Lung (tissue), 12 donors: ENCODE results near the gene CLEC11A. TPM values are rescaled to one million over a fixed set of nuclear protein-coding genes. Genes with fewer than 3 reads are reported as not detected.

Experiments
- ATAC-seq: fragments of 200-7000 bp; cut with Tn5 transposase; one replicate; pipeline ENCODE4 v1.9.1; 2020; ENCODE audit warnings: moderate number of reproducible peaks; ENCODE audit not compliant: insufficient read depth, low FRiP score
- DNase-seq, 3 donors: peaks; one replicate each; pipeline ENCODE4 v3.0.0-alpha.2; 2013 to 2017
- H3K27ac ChIP-seq, 2 donors: one replicate each; pipeline ENCODE4 v1.5.1; 2013; ENCODE audit warnings: mild to moderate bottlenecking in 2 of 2, moderate library complexity in 2 of 2, control low read depth in 1 of 2, inconsistent platforms in 1 of 2, low read depth in 1 of 2, low read length in 1 of 2
- H3K27me3 ChIP-seq, 3 donors: one replicate each; pipeline ENCODE4 v1.5.1; 2013; ENCODE audit warnings: low read length in 2 of 3; ENCODE audit not compliant: control insufficient read depth in 3 of 3, insufficient read depth in 3 of 3
- H3K36me3 ChIP-seq, 4 donors: one replicate each; pipeline ENCODE4 v1.5.1; 2013; ENCODE audit warnings: low read length in 4 of 4, mild to moderate bottlenecking in 1 of 4, moderate library complexity in 1 of 4; ENCODE audit not compliant: control insufficient read depth in 4 of 4, insufficient read depth in 4 of 4
- H3K4me1 ChIP-seq, 5 donors: one replicate each; pipeline ENCODE4 v1.5.1; 2013; ENCODE audit warnings: low read length in 5 of 5, mild to moderate bottlenecking in 2 of 5, moderate library complexity in 1 of 5; ENCODE audit not compliant: control insufficient read depth in 5 of 5, insufficient read depth in 5 of 5
- H3K4me3 ChIP-seq: one replicate; pipeline ENCODE4 v1.5.1; 2013; ENCODE audit warnings: mild to moderate bottlenecking, control low read depth, moderate library complexity
- H3K9ac ChIP-seq, 2 donors: one replicate each; pipeline ENCODE4 v1.5.1; 2013; ENCODE audit warnings: low read length in 2 of 2, control low read depth in 1 of 2; ENCODE audit not compliant: insufficient read depth in 1 of 2
- H3K9me3 ChIP-seq, 4 donors: one replicate each; pipeline ENCODE4 v1.5.1; 2013; ENCODE audit warnings: low read length in 3 of 4, mild to moderate bottlenecking in 1 of 4, moderate library complexity in 1 of 4; ENCODE audit not compliant: control insufficient read depth in 4 of 4, insufficient read depth in 3 of 4
- CTCF ChIP-seq: IDR thresholded peaks from 2 replicates; pipeline ENCODE4 v1.5.1; 2012; ENCODE audit warnings: mild to moderate bottlenecking; ENCODE audit errors: control extremely low read depth, extremely low read depth
- WGBS, 2 donors: extraction: QIAGEN DNeasy Blood & Tissue Kit; methylation state at CpG; one replicate each; pipeline ENCODE4 v1.1.7; 2013; 5-methylcytosine and 5-hydroxymethylcytosine counted together
- polyA plus RNA-seq, 2 donors: library from polyadenylated mRNA; stranded (reverse); fragments of 200-250 nt; gene quantifications; one replicate each; pipeline ENCODE4 v1.2.1, GENCODE V29; 2013
- total RNA-seq, 2 donors: library from RNA; depleted of rRNA in 1 of 2; stranded (reverse); fragments of >200 nt in 1 of 2; gene quantifications; one replicate each; pipeline ENCODE4 v1.2.1, GENCODE V29; 2014 to 2021
- donor health status: control.
- donor health status: control.
- donor health status: Bipolar disorder and iron deficiency.
- donor health status: healthy.
- donor health status: DM: yes; HTN: yes; CAD: no.

The CLEC11A gene
- total and polyA plus RNA-seq, 4 donors = 7.7 to 24.6 (median 11.1) TPM

- Histone ChIP-seq H3K4me1 (peaks cover 0 to 39% (median 12%) of the 10 kb centered on the region in 5 donors), H3K27me3 (peaks cover 0 to 22% (median 5%) of the 10 kb centered on the region in 3 donors), H3K4me3 (peak overlapping the region; percentile 50), H3K27ac (peak overlapping the region; percentile 16 to 17), H3K9me3 (peaks cover 0 to 3% (median 0%) of the 10 kb centered on the region in 4 donors), H3K36me3 (peaks cover 0 to 12% (median 6%) of the 10 kb centered on the region in 4 donors), H3K9ac (no peak overlapping the region)
- ATAC-seq (peak; percentile 94), DNase-seq (peak; percentile 100)
- TF ChIP-seq CTCF = no peak
- 1% methylated on average over 56 to 65 of the region's 65 CpGs for WGBS, 2 donors
Observed at GRCh38 chr19:50724522-50725217, 1.5 kb downstream of the CLEC11A start.

DNA sequence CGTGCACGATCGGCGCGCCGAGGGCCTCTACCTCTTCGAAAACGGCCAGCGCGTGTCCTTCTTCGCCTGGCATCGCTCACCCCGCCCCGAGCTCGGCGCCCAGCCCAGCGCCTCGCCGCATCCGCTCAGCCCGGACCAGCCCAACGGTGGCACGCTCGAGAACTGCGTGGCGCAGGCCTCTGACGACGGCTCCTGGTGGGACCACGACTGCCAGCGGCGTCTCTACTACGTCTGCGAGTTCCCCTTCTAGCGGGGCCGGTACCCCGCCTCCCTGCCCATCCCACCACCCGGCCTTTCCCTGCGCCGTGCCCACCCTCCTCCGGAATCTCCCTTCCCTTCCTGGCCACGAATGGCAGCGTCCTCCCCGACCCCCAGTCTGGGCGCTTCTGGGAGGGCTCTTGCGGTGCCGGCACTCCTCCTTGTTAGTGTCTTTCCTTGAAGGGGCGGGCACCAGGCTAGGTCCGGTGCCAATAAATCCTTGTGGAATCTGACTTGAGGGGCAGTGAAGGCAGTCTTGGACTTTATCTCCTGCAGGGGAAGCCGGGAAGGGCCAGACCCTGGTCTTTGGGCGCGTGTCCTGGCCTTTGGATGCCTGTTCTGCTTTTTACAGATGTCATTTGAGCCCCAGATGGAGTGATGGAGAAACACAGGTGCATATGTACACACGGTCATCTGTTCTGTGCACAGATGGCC lies 2.2 kb downstream of the CLEC11A start:
- H3K27ac ChIP-seq = peak overlapping the region in 1 of 2 donors; percentile 17
- DNase-seq = no peak
- no peak for ATAC-seq
- TF ChIP-seq CTCF = no peak
- H3K36me3 ChIP-seq = peaks cover 0 to 12% (median 6%) of the 10 kb centered on the region in 4 donors
- peaks cover 0 to 39% (median 12%) of the 10 kb centered on the region in 5 donors for H3K4me1 ChIP-seq
- H3K27me3 ChIP-seq = peaks cover 0 to 16% (median 5%) of the 10 kb centered on the region in 3 donors
- H3K9ac ChIP-seq = peak overlapping the region; percentile 32 to 73
- 3 to 5% methylated on average over 52 of the region's 52 CpGs for WGBS, 2 donors
- H3K4me3 ChIP-seq = peak overlapping the region; percentile 50
- H3K9me3 ChIP-seq = peaks cover 0 to 3% (median 0%) of the 10 kb centered on the region in 4 donors

DNA sequence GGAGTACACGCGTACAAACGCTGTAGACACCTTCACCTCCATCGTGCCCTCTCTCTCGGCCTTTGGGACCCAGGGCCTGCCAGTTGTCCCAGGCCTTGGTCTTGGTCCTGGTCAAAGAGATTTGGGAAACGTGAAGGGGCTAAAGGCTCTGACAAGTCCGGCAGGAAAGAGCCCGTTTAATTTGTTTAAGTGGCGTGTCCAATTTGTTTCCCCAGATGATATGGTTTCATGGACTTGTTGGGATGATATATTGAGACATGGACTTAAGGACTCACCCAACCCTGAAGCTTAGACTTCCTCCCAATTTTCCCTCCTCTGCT lies 2.7 kb downstream of the CLEC11A start:
- DNase-seq = no peak
- no peak for TF ChIP-seq CTCF
- Histone ChIP-seq H3K9ac (no peak overlapping the region), H3K27me3 (peaks cover 0 to 11% (median 5%) of the 10 kb centered on the region in 3 donors), H3K4me1 (peaks cover 0 to 39% (median 12%) of the 10 kb centered on the region in 5 donors), H3K4me3 (no peak overlapping the region), H3K9me3 (peaks cover 0 to 3% (median 0%) of the 10 kb centered on the region in 4 donors), H3K36me3 (peaks cover 0 to 12% (median 6%) of the 10 kb centered on the region in 4 donors), H3K27ac (no peak overlapping the region)
- ATAC-seq = no peak
- WGBS, 2 donors = 78 to 82% methylated on average over 9 of the region's 9 CpGs
